HG02970 (cell line): ENCODE data around the gene ARHGEF26.

Source experiments
- ATAC-seq: cut with Tn5 transposase; IDR thresholded peaks from one replicate; pipeline ENCODE4 v1.9.1; 2021; ENCODE audit warnings: mild to moderate bottlenecking, moderate library complexity, moderate number of reproducible peaks; ENCODE audit not compliant: unreplicated experiment, low FRiP score

ARHGEF26 gene

DNA sequence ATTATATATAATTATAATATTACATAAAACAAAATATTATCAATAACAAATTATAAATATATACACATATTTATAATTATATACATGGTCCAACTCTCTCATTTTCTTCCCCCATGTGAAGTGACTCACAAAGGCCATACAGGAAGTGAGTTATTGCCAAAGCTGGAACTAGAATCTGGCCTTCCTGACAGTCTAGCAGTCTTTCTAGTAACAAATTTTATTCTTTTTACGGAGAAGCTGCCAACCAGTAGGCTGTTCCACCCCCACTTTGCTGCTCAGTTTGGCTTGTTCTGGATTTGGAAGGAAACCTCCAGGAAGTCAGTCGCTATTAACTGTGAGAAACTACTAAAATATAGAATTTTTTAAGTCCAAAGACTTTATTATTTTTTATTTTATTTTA lies 123.5 kb downstream of the ARHGEF26 start:
- no peak for ATAC-seq

DNA sequence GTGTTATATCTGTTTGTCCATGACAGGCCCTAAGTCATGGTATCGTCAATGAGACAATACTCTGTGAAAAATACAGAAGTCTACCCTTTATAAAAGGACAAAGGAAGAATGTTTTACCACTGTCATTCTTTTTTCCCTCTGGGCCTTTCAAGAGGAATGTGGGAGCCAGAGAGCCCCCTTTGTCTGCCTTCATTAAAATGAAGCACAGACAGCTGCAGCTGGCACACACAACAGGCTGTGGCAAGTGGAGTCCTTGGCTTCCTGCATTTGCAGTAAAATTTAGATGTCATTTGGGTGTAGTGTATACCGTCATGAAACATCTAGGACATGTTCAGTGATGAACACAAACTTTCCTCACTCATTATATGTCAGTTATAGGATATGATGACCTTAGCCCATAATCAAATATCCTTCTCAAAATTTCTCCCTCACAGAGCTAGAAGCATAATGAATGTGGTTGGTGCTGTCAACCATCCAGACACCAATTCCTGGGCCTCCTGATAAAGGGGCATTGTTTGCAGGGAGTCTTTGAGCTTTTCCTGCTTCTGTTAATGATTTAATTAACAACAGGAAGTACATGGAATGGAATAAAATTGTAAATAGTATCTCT lies 126.7 kb downstream of the ARHGEF26 start:
- no peak for ATAC-seq

DNA sequence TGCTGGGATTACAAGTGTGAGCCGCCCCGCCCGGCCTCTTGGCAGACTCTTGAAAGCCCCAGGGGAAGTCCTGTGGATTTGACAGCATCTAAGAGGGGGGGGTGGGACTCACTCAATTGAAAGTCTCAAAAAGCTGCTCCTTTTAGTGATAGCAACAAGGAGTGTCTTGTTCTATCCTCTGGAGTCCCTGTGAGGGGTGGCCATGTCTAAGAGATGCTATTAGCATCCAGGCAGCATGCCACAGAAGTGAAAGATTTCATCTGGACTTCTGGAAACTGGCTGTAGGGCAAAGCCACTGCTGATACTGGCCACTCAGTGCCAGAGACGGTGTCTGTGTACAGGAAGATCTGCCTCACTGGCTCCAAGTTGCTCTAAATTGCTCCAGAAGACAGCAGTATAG lies 129.1 kb downstream of the ARHGEF26 start:
- no peak for ATAC-seq

DNA sequence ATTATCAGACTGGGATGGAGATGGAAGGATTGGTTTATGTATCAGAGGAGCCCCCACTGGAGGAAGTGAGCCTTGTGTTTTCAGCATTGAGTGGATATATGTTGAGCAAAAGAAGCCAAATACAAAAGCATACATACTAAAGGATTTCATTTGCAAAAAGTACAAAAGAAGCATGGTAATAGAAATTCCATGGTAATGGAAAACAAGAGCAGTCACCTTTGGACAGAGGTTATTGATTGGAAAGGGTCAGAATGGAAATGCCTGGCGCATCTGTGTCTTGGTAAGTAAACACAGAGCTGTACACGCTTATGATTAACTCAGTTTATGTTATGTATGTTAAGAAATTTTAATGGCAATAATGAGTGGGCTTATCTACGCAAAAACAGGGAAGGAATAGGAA lies 130.4 kb downstream of the ARHGEF26 start:
- no peak for ATAC-seq

DNA sequence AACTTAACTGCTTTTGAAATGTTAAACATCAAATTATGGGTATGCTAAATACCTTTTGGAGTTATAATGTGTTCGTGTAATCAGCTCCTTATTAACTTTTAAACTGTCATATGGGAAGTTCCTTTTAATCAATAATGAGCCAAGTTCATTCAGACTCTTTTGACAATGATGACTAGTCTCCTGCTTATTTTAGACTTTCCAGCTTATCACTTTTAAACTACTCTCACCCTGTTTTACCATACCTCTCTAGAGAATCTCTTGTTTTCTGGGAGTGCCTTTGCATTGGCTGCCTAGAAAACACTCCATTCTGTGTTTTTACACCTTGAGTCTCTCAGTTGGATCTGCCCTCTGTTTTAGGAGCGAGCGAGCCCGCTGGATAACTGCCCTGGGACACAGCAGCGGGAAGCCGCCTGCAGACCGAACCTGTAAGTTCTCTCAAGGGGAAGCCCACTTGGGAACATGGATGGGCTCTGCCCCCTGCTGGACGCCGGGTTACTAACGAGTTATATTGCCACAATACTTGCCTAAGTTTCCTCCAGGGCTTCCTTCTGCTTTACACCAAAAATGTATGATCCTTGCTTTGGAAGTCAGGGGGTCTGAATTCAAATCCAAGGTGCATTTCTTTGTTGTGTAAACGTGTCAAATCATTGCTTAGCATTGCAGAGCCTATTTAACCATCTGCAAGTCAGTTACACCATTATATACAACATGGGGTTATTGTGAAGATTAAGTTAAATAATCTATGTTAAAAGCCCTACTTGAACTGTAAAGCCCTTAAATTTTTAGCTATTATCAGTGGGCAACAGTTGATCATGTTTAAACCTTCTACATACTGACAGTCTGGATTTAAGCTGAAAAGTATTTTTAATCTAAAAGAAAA lies 131.8 kb downstream of the ARHGEF26 start:
- ATAC-seq: peak; percentile 76

DNA sequence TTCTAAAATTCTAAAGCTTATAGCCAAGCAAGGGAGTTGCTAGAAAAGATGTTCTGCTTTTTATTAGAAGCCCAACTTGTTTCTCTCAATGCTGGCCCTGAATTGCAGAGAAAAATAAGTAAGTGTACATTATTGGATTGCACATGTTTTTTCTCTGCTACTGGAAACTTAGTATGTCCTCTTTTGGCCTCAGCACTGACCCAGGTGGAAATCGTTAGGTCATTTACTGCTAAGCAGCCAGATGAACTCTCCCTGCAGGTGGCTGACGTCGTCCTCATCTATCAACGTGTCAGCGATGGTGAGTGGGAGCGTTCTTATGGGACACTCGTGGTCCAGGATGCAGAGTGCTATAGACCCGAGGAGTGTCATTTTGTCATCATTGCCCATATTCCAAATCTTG lies 133.3 kb downstream of the ARHGEF26 start:
- no peak for ATAC-seq

DNA sequence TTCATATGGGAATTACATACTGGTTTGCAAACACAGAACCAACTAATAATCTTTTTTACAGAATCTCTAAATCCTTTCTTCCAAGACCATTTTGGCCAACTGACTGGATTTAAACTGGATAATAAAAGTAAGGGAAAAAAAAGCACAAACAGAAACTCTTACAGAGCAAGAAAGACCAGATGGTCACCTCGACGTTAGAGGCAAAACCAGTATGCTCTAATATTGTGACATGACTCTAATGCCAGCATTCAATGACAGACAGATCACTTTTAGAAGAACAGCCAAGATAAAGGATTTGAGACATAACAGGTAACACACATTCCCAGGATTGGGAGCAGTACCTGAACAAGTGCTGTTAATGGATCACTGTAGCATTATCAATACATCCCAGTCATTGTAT lies 152.2 kb downstream of the ARHGEF26 start:
- ATAC-seq: no peak

DNA sequence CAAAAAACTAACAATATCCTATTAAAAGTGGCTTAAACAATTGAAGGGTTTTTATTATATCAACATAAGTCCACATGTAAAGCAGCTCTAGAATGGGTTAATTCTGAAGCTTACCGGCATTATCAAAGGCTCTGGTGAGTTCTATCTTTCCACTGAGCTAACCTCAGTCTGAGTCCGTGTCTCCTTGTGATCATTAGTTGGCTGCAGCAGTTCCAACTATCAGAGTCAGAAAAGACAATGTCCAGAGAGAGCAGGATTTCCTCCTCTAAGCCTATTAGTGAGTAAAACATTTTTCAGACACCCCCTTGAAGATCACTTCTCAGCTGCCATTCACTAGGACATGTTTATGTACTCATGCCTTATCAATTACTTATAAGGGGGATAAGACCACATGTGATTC lies 153.2 kb downstream of the ARHGEF26 start:
- ATAC-seq: no peak

DNA sequence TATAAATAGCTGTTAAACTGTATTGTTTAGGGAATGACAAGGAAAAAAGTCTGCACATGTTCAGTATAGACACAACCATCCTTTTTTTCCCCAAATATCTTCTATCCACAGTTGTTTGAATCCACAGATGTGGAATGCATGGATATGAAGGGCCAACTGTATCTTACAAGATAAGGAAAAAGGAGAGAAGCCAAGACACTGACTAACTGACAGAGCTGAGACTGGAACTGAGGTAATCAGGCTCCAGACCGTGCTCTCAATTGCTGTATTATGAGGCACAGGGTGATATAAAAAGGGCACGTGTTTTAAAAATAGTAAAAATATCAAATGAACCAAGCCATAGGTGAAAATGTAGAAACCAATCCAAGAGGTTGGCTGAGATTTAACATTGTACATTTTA lies 154.1 kb downstream of the ARHGEF26 start:
- no peak for ATAC-seq

DNA sequence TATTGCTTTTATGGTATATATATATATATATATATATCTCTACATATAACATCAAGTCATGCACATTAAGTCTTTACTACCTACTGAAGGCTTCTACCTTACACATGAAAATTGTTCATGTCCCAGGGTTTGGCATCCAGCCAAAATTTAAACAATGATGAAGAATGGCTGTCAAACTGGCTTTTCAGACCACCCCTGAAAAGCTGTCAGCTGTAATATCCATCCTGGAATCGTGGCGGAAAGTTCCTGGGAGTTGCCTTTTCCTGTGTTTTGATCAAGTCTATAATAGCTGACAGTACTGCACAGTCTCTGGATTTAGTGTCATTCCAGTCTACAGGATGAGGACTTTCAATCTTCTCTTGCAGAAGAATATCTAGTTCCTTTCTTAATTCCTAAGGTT lies 154.8 kb downstream of the ARHGEF26 start:
- no peak for ATAC-seq

DNA sequence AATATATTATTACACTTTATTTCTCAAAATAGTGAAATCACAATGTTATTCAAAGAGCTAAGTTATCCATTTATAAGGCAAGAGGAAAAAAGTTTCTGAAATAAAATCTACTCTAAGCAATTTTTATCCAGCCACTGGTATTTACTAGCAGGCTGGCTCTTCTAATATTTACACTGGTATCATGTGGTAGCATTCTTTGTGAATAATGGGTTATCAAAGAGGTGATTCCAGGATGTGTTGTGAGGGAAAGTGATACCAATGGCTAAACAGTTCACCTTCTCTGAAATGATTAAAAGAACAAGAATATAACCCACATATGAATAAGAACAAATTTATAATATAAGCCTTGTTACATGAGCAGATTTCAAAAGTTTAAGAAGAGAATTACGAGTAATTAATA lies 159.0 kb downstream of the ARHGEF26 start:
- ATAC-seq: no peak

DNA sequence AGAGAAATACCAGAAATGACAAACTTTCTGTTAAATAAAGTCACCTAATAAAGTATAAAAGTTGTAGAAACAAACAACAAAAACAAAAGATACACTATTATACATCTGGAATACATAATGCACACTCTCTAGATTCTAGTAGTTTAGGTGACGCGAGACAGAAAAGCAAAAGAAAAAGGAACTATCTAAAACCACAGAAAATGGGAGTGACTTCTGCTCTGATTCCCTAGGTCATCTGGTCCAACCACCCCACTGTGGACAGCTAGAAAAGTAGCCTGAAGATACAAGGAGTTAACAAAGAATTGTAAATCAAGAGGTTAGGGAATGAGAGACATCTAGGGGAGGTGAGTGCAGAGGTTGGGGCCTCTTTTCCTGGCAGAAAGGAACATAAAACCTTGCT lies 164.0 kb downstream of the ARHGEF26 start:
- ATAC-seq: no peak

DNA sequence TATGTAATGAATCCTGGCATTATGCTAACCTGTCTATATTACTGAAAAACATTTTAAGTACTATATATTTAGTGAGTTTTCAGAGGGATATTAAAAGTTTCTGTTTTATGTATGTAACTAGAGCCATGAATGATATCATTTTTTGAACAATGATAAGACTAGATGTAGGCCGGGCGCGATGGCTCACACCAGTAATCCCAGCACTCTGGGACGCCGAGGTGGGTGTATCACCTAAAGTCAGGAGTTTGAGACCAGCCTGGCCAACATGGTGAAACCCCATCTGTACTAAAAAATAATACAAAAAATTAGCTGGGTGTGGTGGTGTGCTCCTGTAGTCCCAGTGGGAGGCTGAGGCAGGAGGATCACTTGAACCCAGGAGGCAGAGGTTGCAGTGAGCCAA lies 169.0 kb downstream of the ARHGEF26 start:
- no peak for ATAC-seq

DNA sequence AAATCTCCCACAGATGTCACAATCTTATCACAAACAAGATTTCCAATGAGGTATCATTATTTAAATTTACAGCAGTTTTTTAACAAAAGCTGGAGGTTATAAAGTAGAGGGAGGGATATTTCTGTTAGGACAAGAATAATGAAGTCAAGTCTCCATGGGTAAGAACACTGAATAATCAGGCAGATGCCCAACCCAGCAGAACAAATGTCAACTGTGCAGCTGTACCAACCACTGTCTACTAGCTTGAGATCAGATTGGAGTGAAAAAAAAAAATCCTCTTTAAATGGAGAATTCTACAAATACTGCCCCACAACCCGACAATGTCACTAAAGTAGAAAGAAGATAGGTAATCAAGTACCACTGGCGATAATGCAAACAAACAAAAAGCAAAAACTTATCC lies 172.8 kb downstream of the ARHGEF26 start:
- no peak for ATAC-seq

DNA sequence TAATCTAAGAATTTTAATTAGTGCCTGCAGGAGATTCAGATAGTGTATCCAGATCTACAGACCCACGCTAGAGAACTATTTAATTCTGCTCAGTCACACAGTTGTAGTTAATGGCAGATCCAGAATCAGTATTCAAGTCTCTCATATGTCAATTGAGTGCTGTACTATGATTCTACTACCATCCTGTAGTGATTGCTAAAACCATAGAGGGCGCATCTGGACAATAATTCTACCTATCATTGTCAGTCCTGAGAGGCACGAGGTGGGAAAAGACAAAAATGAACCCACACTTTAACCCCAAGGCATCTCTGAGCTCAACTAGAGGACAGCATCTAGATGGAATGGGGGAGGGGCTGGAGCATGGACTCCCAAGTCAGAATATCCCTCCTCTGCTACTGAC lies 180.4 kb downstream of the ARHGEF26 start:
- ATAC-seq: no peak

DNA sequence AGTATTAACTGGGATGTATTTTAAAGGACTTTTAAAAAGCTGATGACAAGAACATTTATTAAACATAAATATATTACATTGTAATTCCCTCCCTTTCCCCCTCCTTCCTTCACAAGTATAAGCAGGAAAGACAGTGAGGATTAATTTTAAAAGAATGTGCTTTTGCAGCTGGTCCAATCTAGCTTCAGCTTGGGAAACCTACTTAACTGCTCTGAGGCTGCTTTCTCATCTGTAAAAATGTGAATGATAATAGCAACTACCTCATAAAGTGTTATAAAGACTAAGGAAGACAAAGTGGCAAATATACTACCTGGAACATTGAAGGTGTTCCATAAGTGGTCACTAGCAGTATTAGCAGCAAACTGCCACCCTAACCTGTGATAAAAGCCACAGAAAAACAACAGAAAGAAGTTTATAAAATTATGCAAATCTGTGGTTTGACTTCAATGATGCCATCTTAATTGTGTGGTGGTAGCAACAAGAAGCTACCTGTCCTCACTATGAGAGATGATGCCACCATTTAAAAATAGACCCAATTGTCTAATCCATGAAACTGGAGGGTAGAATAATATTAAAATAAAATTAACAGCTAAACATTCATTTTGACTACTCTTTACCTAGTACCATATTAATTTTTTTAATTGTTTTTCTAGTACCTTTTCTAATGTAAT lies 183.1 kb downstream of the ARHGEF26 start:
- ATAC-seq: no peak

DNA sequence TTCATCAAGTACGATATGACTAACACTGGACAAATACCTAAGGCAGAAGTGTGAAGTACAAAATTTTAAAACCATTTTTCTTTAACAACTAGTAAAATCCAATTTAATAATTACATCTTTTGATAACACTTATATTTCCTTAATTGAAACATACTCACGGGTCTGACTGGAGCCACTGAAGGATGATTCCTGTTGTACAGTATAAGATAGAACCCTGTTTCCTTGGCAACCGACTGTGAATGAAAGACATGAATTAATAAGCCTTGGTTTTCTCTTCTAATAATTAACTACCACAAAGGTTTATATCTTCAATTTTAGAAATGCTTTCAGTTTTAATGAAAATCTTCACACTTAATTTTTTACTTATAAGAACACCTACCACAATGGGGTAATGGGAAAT lies 183.7 kb downstream of the ARHGEF26 start:
- ATAC-seq: peak; percentile 70

DNA sequence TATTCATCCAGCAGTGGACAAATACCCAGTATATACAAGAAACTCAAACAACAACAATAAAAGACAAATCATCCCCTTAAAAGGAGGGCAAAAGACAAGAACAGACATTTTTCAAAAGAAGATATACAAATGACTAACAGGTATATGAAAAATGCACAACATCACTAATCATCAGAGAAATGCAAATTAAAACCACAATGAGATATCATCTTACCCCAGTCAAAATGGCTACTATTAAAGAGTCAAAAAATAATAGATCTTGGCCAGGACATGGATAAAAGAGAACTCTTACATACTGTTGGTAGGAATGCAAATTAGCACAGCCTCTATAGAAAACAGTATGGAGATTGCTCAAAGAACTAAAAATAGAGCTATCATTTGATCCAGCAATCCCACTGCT lies 186.2 kb downstream of the ARHGEF26 start:
- ATAC-seq: no peak
